Stimulated activated effector memory CD8-positive, alpha-beta T cell treated with anti-CD3 and anti-CD28 coated beads, Interleukin-12 subunit alpha, Interleukin-12 subunit beta, amount 100 ng/mL, for 72 hours (primary cell): ENCODE data around the gene TPD52L2.
"Not testable (repeated sequence)": the region's sequence is repeated elsewhere in the genome, so short reads cannot be mapped to it uniquely, and the experiment has no call there.

Experiments
- ATAC-seq: fragments of 150-1000 bp; cut with Tn5 transposase; 2 replicates; pipeline ENCODE4 v1.10.0; 2021
- DNase-seq, 2 donors: peaks; one replicate each; pipeline ENCODE4 v3.0.0; 2021 to 2022; ENCODE audit warnings: low spot score in 2 of 2
- H3K27ac Mint-ChIP-seq: one replicate; pipeline ENCODE4 v1.8.0; 2022; ENCODE audit warnings: mild to moderate bottlenecking, mixed read lengths
- H3K36me3 Mint-ChIP-seq: one replicate; pipeline ENCODE4 v1.8.0; 2022; ENCODE audit warnings: mild to moderate bottlenecking, mixed read lengths
- H3K4me1 Mint-ChIP-seq: one replicate; pipeline ENCODE4 v1.8.0; 2022; ENCODE audit warnings: mixed read lengths
- H3K4me3 Mint-ChIP-seq: one replicate; pipeline ENCODE4 v1.8.0; 2022; ENCODE audit warnings: mild to moderate bottlenecking, mixed read lengths
- H3K9me3 Mint-ChIP-seq: one replicate; pipeline ENCODE4 v1.8.0; 2022; ENCODE audit warnings: mixed read lengths

The TPD52L2 gene

DNA sequence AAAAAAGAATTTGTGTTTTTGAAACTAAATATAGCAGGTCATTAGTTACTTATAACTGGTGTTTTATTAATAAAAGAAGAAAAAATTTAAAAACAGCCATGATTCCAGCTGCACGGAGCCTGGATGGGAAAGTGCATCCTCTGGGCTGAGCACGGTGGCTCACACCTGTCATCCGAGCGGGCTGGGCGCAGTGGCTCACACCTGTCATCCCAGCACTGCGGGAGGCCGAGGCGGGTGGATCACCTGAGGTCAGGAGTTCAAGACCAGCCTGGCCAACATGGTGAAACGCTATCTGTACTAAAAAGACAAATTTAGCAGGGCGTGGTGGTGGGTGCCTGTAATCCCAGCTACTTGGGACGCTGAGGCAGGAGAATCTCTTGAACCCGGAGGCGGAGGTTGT is 15.8 kb downstream of the TPD52L2 start:
- H3K4me1 Mint-ChIP-seq = peaks cover 12% of the 10 kb centered on the region
- ATAC-seq, H3K9me3 Mint-ChIP-seq: not testable (repeated sequence)

DNA sequence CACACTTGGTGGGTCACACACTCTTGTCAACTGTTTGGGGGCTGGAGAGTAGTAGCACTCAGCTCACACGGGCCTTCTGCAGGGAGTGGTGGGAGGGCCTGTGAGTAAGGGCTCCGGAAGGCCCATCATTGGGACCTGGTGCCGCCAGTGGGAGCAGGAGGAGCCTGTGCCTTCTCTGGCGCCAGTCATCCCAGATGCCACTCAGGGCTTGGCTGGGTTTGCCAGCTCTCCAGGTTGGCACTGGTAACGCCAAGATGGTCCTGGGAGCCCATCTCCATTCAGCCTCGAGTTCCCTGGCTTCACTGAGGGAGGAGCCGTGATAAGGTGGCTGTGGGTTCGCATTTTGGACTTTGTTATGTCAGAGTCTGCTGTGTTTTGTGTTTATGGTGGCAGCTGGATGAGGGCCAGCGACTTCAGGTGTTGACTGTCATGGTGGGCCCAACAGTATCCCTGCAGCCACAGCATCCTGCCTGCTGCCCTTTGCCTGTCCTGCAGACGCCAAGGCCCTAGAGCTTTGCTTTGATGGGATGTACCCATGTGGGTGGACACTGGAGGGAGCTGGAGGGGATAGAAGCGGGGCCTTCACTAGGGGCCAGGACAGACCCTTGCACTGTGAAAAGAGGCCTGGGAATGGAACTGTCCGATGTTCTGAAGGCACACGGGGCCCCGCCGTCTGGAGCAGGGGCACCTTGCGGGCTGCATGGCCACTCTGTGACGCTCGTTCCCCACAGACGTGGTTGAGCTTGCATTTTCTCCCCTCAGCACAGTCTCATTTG is 16.6 kb downstream of the TPD52L2 start:
- H3K4me1 Mint-ChIP-seq = peaks cover 6% of the 10 kb centered on the region
- DNase-seq (no peak), ATAC-seq (no peak)
- H3K9me3 Mint-ChIP-seq = no peaks in the 10 kb centered on the region
- H3K27ac Mint-ChIP-seq = no peak overlapping the region
- no peak overlapping the region for H3K4me3 Mint-ChIP-seq
- H3K36me3 Mint-ChIP-seq = peaks cover 69% of the 10 kb centered on the region

More for the DNA sequence above, 15.8 kb downstream of the TPD52L2 start:
- not testable (repeated sequence) for DNase-seq, H3K27ac Mint-ChIP-seq, H3K4me3 Mint-ChIP-seq
- peaks cover 69% of the 10 kb centered on the region for H3K36me3 Mint-ChIP-seq

DNA sequence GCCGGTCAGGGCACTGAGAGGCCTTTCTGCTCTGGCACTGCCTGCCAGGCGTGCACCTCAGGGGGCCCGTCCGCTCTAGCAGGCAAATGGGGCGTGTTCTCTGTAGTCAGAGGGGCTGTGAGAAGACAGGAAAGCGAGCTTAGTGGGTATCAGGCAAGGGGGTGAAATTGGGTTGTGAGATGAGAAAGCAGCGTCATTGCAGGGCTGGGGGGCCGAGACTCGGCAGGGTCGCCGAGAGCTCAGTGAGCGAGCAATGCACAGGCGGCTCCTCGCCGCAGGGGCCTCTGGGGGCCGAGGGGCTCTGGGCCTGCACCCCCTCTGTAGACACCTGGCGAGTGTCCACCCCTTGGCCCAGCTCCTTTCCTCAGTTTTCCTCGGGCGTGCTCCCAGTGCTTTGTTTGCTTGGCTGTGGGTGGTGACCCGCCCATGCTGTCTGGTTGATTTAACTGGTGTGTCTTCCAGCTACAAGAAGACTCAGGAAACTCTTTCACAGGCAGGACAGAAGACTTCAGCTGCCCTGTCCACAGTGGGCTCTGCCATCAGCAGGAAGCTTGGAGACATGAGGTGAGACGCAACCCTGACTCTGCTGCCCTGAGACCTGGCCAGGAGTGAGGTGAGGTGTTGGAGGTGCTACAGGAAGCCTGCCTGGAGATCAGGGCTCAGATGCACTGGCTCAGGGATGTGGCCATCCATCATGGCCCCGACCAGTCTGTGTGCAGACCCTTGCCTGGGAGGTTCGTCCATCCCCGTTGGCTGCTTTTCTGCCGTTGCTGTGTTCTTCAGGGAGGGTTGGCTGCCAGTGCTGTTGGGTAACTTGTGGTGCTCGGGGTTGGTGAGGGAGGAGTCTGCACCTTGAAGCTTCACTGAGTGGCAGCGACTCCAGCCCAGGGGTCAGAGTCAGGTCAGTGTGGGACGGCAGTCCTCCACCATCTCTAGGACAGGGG is 17.5 kb downstream of the TPD52L2 start:
- peaks cover 6% of the 10 kb centered on the region for H3K4me1 Mint-ChIP-seq
- peaks cover 70% of the 10 kb centered on the region for H3K36me3 Mint-ChIP-seq
- no peak overlapping the region for H3K4me3 Mint-ChIP-seq
- no peak for DNase-seq
- no peak overlapping the region for H3K27ac Mint-ChIP-seq
- no peaks in the 10 kb centered on the region for H3K9me3 Mint-ChIP-seq
- no peak for ATAC-seq

DNA sequence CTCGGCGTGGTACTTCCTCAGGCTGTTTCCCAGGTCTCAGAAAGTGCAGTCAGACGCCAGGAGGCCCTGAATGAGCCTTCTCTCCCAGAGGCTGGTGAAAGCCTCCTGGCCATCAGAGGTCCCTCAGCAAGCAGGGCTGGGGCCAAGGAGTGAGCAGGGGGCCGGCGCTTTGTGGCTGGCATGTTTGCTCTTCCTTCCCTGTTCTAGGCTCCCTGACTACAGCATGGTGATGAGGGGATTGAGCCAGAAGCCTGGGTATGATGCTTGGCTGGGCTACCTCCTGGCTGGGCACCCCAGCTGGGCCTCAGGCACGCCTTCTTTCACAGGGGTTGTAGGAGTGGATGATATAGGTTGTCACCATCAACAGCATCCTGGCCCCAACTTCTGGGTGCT is 18.1 kb downstream of the TPD52L2 start:
- no peak for DNase-seq
- Mint-ChIP-seq H3K9me3 (no peaks in the 10 kb centered on the region), H3K27ac (no peak overlapping the region), H3K4me3 (no peak overlapping the region), H3K4me1 (peaks cover 6% of the 10 kb centered on the region), H3K36me3 (peaks cover 65% of the 10 kb centered on the region)
- ATAC-seq = no peak

DNA sequence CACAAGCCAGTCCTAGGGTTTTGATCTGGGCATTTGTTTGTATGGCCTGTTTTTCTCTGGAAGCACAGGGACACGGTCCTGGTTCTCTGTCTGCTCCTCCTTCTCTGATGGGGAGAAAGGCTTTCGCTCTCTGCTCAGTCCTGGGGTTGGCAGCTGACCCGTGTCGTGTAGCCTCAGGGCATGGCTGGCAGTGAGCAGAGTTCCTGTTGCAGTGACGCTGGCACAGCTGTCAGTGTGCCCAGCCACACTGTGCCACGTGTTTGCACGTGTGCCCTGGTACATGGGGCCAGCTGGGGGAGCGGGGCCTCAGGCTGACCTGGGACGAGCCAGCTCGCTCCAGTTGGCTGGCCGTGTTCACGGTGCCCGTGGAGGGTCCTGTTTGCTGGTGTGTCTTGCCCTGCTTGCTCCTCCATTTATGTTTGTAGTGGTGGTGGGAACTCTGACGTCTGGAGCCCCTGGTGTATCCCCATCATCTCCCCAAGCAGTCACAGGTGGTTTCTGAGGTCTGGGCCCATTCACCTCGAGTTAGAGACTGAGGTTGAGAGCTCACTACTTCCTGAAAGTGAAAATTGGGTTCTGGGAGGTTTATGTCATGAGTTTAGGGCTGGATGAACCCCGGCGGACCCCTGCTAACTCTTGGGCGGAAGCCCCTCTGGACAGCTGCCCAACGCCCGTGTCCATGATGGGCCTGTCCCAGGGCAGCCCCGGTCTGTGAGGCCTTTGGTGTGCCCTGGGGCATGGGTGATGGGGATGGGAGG is 19.6 kb downstream of the TPD52L2 start:
- H3K36me3 Mint-ChIP-seq = peaks cover 73% of the 10 kb centered on the region
- H3K27ac Mint-ChIP-seq = no peak overlapping the region
- no peaks in the 10 kb centered on the region for H3K9me3 Mint-ChIP-seq
- ATAC-seq = peak; percentile 60
- no peak overlapping the region for H3K4me3 Mint-ChIP-seq
- H3K4me1 Mint-ChIP-seq = peaks cover 6% of the 10 kb centered on the region
- no peak for DNase-seq

DNA sequence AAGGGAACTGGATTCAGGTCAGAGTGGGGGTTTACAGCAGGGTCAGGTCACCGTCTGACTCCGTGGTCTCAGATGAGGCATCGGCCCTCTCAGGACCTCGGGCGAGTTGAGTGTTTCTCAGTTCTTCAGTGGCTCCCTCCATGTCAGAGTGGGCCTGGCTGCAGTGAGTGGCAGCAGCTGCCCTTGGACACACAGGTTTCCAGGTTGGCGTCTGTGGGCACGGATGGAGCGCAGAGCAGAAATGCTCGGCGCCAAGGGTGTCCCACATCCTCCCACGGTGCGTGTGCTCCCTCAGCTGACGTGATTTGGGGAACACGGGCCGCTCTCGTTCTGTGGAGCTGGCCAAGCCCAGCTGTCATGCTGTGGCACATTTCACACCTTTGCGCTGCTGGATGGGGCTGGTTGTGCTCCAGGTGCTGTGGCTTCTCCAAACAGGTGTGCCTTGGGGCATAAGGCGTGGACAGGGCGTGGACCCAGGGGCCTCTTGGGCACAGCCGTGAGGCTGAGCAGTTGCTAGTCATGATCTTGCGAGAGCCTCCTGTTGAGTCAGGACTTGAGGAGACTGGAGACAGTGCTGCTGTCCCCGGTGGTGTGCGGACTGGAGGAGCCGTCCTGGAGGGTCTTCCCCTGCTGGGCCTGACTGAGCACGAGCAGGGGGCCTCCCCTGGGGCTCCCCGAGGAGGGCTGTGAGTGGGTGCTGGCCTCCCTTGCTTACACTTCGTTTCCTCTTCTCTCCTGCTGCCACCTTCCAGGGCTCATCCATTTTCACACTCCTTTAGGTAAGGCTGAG is 20.4 kb downstream of the TPD52L2 start:
- Mint-ChIP-seq H3K4me3 (no peak overlapping the region), H3K36me3 (peaks cover 81% of the 10 kb centered on the region), H3K27ac (no peak overlapping the region), H3K9me3 (no peaks in the 10 kb centered on the region), H3K4me1 (peaks cover 6% of the 10 kb centered on the region)
- DNase-seq (no peak), ATAC-seq (peak; percentile 35)

DNA sequence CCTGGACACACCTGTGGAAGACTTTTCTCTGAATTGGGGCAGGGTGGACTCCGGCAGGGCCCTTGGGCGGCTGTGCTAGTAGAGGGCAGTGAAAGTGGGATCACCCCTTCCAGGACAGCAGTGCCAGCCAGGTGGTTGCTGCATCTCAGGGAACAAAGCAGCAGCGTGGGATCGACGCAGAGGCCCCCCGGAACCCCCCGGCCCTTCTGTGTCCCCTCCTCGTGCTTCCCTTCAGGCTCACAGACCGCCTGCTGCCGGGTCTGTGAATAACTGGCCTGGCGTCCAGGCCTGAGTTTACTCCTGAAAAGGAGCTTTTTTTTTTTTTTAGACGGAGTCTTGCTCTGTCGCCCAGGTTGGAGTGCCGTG is 21.0 kb downstream of the TPD52L2 start:
- peaks cover 6% of the 10 kb centered on the region for H3K4me1 Mint-ChIP-seq
- H3K9me3 Mint-ChIP-seq = no peaks in the 10 kb centered on the region
- no peak for ATAC-seq
- peaks cover 84% of the 10 kb centered on the region for H3K36me3 Mint-ChIP-seq
- no peak overlapping the region for H3K27ac Mint-ChIP-seq
- no peak for DNase-seq
- no peak overlapping the region for H3K4me3 Mint-ChIP-seq

DNA sequence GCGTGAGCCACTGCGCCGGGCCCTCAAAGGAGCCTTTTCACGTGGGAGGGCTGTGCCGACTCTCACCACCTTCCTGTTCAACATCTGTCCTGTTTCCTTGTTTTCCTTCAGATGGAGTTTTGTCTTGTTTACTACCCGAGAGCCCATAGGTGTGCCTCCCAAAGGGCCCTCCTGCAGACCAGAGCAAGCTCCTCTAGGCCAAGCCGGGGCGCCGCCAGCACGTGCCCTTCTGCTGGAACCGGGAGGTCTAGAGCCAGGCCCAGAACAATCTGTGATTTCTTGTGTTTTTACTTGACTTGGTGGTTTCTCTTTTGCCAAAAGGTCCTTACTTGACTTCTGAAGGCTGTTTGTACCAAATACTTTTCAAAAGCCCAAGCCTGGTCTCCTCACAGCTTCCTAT is 21.9 kb downstream of the TPD52L2 start:
- Mint-ChIP-seq H3K36me3 (peaks cover 83% of the 10 kb centered on the region), H3K4me1 (peaks cover 6% of the 10 kb centered on the region), H3K4me3 (no peak overlapping the region), H3K27ac (peak overlapping the region; percentile 45), H3K9me3 (no peaks in the 10 kb centered on the region)
- DNase-seq (no peak), ATAC-seq (no peak)

DNA sequence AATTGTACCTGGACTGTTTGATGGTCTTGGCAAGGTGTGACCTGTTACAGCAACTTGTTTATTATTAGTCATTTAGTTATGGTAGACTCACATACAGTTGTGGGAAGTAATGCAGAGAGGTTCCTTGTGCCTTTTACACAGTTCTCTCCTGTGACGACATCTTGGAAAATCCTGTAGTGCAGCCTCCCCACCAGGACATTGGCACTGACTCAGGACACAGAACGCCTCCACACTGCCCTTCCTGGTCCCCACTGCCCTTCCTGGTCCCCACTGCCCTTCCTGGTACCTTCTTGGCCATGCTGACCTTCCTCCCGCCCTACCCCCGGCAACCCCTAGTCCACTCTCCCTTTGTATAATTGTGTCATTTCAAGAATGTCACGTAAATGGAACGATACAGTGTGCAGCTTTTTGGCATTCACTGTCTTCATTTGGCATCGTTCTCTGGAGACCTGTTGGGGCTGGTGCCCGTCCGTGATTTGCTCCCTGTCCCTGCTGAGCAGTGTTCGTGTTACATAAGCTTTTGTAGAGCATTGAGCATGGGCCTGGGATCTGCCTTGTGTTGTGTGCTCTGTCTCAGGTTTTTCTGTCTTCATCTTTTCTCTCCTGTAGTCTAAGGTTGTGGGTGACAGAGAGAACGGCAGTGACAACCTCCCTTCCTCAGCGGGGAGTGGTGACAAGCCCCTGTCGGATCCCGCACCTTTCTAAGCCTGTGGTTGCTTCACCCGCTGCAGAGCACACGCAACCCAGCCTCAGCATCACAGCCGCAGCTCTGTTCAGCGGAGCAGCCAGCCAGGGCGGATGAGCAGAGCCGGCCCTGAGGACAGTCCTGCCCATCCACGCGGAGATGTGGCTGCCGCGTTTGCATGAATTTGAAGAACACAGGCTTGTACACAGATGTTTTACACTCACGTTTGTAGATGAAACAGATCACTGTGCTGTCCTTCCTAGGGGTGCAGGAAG is 24.5 kb downstream of the TPD52L2 start:
- DNase-seq (no peak), ATAC-seq (no peak)
- H3K27ac Mint-ChIP-seq = no peak overlapping the region
- no peaks in the 10 kb centered on the region for H3K9me3 Mint-ChIP-seq
- H3K4me1 Mint-ChIP-seq = peaks cover 11% of the 10 kb centered on the region
- peaks cover 73% of the 10 kb centered on the region for H3K36me3 Mint-ChIP-seq
- no peak overlapping the region for H3K4me3 Mint-ChIP-seq

DNA sequence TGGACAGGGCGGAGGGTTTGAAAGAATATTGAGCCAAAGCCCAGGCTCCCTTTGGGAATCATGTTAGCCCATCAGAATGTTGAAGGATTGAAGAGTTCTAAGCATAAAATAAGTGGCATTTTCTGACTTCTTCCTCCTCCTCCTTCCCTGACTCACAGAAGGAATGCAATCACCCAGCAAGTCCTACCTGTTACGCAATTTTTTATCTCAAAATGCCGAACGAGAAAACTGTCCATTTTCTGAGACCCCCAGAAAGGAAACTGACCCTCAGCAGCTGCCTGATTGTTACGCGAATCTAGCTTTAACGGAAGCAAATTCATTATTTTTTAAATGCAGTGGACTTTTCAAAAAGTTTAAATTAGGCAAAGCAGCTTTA is 25.1 kb downstream of the TPD52L2 start:
- Mint-ChIP-seq H3K4me1 (peaks cover 10% of the 10 kb centered on the region), H3K36me3 (peaks cover 69% of the 10 kb centered on the region), H3K9me3 (no peaks in the 10 kb centered on the region), H3K27ac (no peak overlapping the region), H3K4me3 (no peak overlapping the region)
- DNase-seq (no peak), ATAC-seq (no peak)

DNA sequence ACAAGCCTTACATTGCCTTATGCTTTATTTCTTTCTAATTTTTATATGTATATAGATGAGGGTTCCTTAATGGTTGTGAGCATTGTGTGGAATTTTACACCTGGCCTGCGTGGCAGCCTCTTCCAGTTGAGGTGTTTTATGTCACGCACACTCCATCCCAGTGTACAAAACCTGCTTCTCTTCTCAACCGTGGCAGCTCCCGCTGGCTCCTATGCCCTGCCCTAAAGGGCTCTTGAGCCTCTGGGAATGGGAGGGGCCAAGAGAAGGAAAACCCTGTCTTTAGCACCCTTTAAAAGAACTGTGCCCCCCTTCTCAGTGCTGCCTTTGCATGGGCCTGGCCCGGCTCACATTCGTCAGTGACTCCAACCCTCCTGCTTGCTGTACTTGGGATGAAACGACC is 25.5 kb downstream of the TPD52L2 start:
- Mint-ChIP-seq H3K27ac (no peak overlapping the region), H3K9me3 (no peaks in the 10 kb centered on the region), H3K36me3 (peaks cover 66% of the 10 kb centered on the region), H3K4me1 (peaks cover 10% of the 10 kb centered on the region), H3K4me3 (no peak overlapping the region)
- ATAC-seq (no peak), DNase-seq (no peak)

DNA sequence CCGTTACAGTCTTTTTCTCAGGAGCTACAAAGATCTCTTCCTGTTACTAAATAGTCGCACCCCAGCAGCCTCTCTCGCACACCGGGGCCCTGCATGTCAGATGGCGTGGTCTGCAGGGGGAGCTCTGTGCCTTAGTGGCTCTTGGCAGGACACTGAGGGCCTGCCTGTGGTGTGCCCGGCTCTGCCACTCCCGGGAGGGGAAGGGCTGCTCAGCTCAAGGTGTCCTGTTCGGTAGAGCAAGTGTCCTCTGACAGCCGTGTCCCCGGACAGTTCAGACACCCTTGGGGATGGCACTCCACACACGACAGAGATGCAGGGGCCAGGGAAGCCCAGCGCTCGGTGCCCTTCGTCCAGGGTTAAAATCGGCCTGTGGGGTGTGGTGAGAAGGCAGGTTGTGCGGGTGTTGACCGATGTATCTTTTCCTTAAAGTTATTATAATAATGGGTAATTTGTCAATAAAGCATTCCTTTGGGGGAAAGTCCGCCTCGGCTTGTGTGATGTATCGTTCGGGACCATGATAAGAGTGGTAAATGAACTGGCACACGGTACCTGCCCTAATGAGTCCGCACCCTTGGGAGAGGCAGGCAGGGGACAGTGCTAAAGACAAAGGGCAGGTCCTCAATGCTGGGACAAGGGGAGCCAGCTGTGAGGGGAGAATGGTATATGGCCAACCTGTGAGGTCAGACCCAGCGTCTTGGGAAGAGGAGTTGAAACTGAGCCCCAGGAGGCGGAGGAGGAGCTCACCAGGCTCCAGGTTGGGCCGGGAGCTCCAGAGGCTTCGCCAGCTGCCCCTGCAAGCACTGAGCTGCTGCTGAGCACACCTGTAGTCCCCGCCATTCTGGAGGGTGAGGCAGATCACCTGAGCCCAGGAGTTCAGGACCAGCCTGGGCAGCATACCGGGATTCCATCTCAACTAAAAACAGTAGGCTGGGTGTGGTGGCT is 26.3 kb downstream of the TPD52L2 start:
- ATAC-seq (no peak), DNase-seq (no peak)
- Mint-ChIP-seq H3K27ac (no peak overlapping the region), H3K4me1 (peaks cover 13% of the 10 kb centered on the region), H3K9me3 (no peaks in the 10 kb centered on the region), H3K36me3 (peaks cover 66% of the 10 kb centered on the region), H3K4me3 (no peak overlapping the region)

DNA sequence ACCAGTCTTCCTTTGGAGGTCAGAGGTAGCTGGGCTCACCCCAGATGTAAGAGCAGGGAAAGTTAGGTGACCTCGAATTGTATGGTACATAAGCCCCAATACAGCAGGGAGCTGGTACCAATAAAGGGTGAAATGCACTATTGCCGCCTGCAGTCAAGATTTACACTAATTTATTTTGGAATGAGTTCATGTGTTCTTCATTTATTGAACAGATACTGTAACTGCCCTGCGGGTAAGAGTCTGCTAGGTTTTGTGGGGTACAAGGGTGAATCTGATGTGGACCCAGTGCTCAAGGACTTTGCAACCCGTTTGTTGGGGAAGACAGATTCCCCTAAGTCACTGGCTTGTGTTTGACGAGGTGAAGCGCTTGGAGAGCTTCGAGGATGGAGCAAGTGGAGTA is 27.3 kb downstream of the TPD52L2 start:
- H3K36me3 Mint-ChIP-seq = peaks cover 66% of the 10 kb centered on the region
- H3K27ac Mint-ChIP-seq = no peak overlapping the region
- H3K9me3 Mint-ChIP-seq = no peaks in the 10 kb centered on the region
- no peak overlapping the region for H3K4me3 Mint-ChIP-seq
- ATAC-seq (no peak), DNase-seq (no peak)
- peaks cover 22% of the 10 kb centered on the region for H3K4me1 Mint-ChIP-seq
